Mesothelial cell of epicardium (in vitro differentiated cells): Measurements from ENCODE around the gene NME5. TPM values are rescaled to one million over a fixed set of nuclear protein-coding genes. Genes with fewer than 3 reads are reported as not detected.

Experiments
- DNase-seq, 2 experiments: peaks; one replicate each; pipeline ENCODE4 v3.0.0; 2021; ENCODE audit warnings: low spot score in 2 of 2; ENCODE audit not compliant: unreplicated experiment in 2 of 2
- H3K27ac Mint-ChIP-seq: 2 replicates; pipeline ENCODE4 v1.8.0; 2021; ENCODE audit warnings: mixed read lengths
- H3K27me3 Mint-ChIP-seq: 2 replicates; pipeline ENCODE4 v1.8.0; 2021; ENCODE audit warnings: low read depth, mixed read lengths
- H3K36me3 Mint-ChIP-seq: 2 replicates; pipeline ENCODE4 v1.8.0; 2021; ENCODE audit warnings: mixed read lengths
- H3K4me1 Mint-ChIP-seq: 2 replicates; pipeline ENCODE4 v1.8.0; 2021; ENCODE audit warnings: mixed read lengths
- H3K4me3 Mint-ChIP-seq: 2 replicates; pipeline ENCODE4 v1.8.0; 2021; ENCODE audit warnings: mild to moderate bottlenecking, moderate library complexity, mixed read lengths
- H3K9me3 Mint-ChIP-seq: 2 replicates; pipeline ENCODE4 v1.8.0; 2021; ENCODE audit warnings: mixed read lengths
- total RNA-seq: library from RNA; stranded (reverse); gene quantifications from 3 replicates; pipeline ENCODE4 v1.2.1, GENCODE V29; 2021
- TF ChIP-seq, protein P1 (sequence below): fragments of 200-600 bp; sonication (generic); IDR thresholded peaks from one replicate; pipeline ENCODE4 v1.5.0; 2021; ENCODE audit warnings: antibody characterized with exemption; ENCODE audit not compliant: unreplicated experiment

NME5 gene
- total RNA-seq, 1 donor from 2014 or later, result 3.4 TPM

DNA sequence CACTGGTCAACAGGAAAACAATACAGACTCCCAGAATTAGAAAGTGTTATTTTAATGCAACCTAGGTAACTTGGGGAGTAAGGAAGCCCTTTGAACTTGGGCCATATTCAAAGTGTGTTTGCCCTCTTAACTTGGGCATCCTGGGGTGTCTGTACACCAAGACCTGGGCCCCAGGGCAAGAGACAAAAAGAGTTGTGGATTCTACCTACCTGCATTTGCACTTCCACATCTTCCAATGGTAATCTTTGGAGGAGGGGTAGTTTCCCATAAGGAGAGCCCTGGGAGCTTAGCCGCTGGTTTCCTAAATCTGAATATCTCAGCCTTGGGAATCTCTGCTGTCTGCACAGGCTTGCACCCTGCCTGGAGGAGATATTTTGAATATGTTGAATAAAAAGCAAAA lies 46.9 kb downstream of the NME5 start:
- H3K9me3 Mint-ChIP-seq, result no peaks in the 10 kb centered on the region
- no peaks in the 10 kb centered on the region for H3K4me1 Mint-ChIP-seq
- H3K27ac Mint-ChIP-seq, result no peak overlapping the region
- DNase-seq, result no peak
- no peak overlapping the region for H3K4me3 Mint-ChIP-seq
- peaks cover 24% of the 10 kb centered on the region for H3K27me3 Mint-ChIP-seq
- H3K36me3 Mint-ChIP-seq, result no peaks in the 10 kb centered on the region
- TF ChIP-seq, protein P1, sequence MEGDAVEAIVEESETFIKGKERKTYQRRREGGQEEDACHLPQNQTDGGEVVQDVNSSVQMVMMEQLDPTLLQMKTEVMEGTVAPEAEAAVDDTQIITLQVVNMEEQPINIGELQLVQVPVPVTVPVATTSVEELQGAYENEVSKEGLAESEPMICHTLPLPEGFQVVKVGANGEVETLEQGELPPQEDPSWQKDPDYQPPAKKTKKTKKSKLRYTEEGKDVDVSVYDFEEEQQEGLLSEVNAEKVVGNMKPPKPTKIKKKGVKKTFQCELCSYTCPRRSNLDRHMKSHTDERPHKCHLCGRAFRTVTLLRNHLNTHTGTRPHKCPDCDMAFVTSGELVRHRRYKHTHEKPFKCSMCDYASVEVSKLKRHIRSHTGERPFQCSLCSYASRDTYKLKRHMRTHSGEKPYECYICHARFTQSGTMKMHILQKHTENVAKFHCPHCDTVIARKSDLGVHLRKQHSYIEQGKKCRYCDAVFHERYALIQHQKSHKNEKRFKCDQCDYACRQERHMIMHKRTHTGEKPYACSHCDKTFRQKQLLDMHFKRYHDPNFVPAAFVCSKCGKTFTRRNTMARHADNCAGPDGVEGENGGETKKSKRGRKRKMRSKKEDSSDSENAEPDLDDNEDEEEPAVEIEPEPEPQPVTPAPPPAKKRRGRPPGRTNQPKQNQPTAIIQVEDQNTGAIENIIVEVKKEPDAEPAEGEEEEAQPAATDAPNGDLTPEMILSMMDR, result no peak

DNA sequence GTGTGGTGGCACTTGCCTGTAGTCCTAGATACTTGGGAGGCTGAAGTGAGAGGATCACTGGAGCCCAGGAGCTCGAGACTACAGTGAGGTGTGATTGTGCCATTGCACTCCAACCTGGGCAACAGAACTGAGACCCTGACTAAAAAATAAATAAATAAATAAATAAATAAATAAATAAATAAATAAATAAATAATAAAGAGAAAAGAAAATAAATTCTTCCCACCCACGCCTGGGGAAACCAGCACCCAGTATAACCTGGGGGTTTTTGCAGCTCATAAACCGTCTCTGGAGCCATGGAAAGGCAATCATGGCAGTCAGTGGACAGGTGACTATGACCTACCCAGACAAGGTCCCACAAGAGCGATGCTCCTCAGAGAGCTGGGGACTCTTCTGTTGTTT lies 47.5 kb downstream of the NME5 start:
- TF ChIP-seq, protein P1, result no peak
- no peak overlapping the region for H3K27ac Mint-ChIP-seq
- no peak overlapping the region for H3K4me3 Mint-ChIP-seq
- no peak for DNase-seq
- H3K36me3 Mint-ChIP-seq, result no peaks in the 10 kb centered on the region
- peaks cover 20% of the 10 kb centered on the region for H3K27me3 Mint-ChIP-seq
- H3K9me3 Mint-ChIP-seq, result no peaks in the 10 kb centered on the region
- H3K4me1 Mint-ChIP-seq, result no peaks in the 10 kb centered on the region

DNA sequence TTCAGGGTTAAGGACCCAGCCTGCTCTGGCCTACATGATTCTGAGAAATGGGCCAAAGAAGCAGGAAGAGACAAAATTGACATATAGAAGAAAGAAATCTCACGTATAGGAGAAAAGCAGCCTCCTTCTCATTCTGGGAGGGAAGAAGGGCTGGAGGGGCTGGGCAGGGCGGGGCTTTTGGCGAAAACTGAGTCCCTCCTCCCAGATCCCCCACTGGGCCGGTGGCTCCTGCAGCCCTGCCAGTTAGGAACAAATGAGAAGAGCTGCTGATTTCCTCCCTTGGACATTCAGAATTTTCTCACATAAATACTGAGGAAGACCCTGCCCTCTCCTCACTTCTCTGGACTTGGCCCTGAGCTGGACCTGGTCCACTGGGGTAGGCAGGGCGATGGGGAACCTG lies 55.5 kb downstream of the NME5 start, which contains the start of gene WNT8A:
Gene WNT8A (plus strand): TSS at position 332 of the 400 bp plus-strand sequence. CDS start 95 bp downstream, outside the sequence.
- no peaks in the 10 kb centered on the region for H3K9me3 Mint-ChIP-seq
- no peak within 1 kb of the TSS for H3K4me3 Mint-ChIP-seq
- H3K4me1 Mint-ChIP-seq, result no peaks in the 10 kb centered on the region
- no peaks in the 10 kb centered on the region for H3K36me3 Mint-ChIP-seq
- H3K27ac Mint-ChIP-seq, result no peak within 1 kb of the TSS
- H3K27me3 Mint-ChIP-seq, result no peaks in the 10 kb centered on the region
- DNase-seq, result no peak
- TF ChIP-seq, protein P1, result no peak

DNA sequence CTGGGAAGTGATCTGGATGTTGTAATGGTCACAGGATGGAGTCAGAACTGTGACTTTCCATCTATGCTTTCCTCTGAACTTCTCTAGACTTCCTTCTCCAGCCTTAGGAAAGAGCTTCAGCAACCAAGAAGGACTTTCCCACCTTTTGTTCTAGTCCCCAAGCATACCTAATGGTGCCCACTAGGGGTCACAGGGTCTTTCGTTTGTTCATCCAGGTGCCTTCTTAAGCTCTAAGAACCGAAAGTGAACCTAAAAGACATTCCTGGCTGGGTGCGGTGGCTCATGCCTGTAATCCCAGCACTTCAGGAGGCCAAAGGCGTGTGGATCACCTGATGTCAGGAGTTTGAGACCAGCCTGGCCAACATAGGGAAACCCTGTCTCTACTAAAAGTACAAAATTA lies 57.2 kb downstream of the NME5 start:
- no peak overlapping the region for H3K27ac Mint-ChIP-seq
- H3K4me3 Mint-ChIP-seq, result no peak overlapping the region
- DNase-seq, result no peak
- H3K36me3 Mint-ChIP-seq, result no peaks in the 10 kb centered on the region
- TF ChIP-seq, protein P1, result no peak
- H3K9me3 Mint-ChIP-seq, result no peaks in the 10 kb centered on the region
- no peaks in the 10 kb centered on the region for H3K4me1 Mint-ChIP-seq
- no peaks in the 10 kb centered on the region for H3K27me3 Mint-ChIP-seq

DNA sequence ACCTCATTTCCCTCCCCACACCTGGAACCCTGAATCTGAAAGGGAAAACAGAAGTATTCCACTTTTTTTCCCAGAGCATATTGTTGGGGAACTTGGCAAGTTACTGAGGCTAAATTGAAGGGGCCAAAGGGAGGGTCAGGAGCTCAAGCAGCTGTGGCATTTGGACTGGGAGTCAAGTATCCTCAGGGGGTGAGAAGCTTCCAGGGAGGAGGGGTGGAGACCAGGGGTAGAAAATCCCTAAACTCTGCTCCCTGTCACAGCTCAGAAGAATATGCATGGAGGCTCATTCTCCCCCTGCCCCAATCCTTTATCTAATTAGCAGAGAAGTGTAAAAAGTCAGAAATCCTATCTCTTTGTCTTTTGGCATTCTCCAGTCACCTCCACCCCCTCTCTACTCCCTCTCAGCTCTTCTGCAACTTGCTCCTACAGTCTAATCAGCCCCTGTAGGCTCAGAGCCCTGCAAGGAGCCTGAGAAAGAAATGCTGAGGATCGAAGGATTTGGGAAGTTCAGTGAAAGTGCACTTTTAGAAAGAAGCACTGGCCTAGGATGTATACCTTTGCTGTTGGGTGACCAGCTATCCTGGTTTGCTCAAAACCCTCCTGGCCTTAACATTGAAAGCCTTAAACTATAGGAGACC lies 61.1 kb downstream of the NME5 start:
- Mint-ChIP-seq H3K4me1 (no peaks in the 10 kb centered on the region), H3K4me3 (no peak overlapping the region), H3K27me3 (peaks cover 1% of the 10 kb centered on the region), H3K36me3 (no peaks in the 10 kb centered on the region), H3K9me3 (no peaks in the 10 kb centered on the region), H3K27ac (no peak overlapping the region)
- TF ChIP-seq, protein P1, result no peak
- no peak for DNase-seq
